OCI-M2 (cell line): Measurements from ENCODE around the gene FOXC1.

Experiments used
- DNase-seq: peaks from one replicate; lab custom pipeline; 2025; ENCODE audit not compliant: unreplicated experiment; lab: John Stamatoyannopoulos, UW

FOXC1 gene

GRCh38 chr6:1609648-1610496, at the start of gene FOXC1:
FOXC1 (plus strand) TSS chr6:1609915; CDS start chr6:1610446, 531 bp downstream.
- peak; percentile 55 for DNase-seq

- DNase-seq = no peak
Measured at GRCh38 chr6:1560281-1561058, 49.2 kb upstream of the FOXC1 start.

- no peak for DNase-seq
Measured at GRCh38 chr6:1561355-1561754, 48.4 kb upstream of the FOXC1 start.

GRCh38 chr6:1562171-1562955, 47.4 kb upstream of the FOXC1 start:
- DNase-seq = no peak

GRCh38 chr6:1569377-1569776, 40.3 kb upstream of the FOXC1 start:
- DNase-seq = no peak

GRCh38 chr6:1570848-1571247, 38.9 kb upstream of the FOXC1 start:
- DNase-seq = no peak

- no peak for DNase-seq
Measured at GRCh38 chr6:1572892-1573291, 36.8 kb upstream of the FOXC1 start.

- no peak for DNase-seq
Measured at GRCh38 chr6:1574083-1574761, 35.5 kb upstream of the FOXC1 start.

- DNase-seq = no peak
Measured at GRCh38 chr6:1574890-1575209, 34.9 kb upstream of the FOXC1 start.

GRCh38 chr6:1575210-1576041, 34.3 kb upstream of the FOXC1 start:
- DNase-seq = no peak

GRCh38 chr6:1576166-1576565, 33.5 kb upstream of the FOXC1 start:
- DNase-seq = no peak

GRCh38 chr6:1576711-1577110, 33.0 kb upstream of the FOXC1 start:
- no peak for DNase-seq

- DNase-seq = no peak
Measured at GRCh38 chr6:1577146-1577680, 32.5 kb upstream of the FOXC1 start.

- DNase-seq = no peak
Measured at GRCh38 chr6:1577896-1578745, 31.6 kb upstream of the FOXC1 start.

GRCh38 chr6:1579096-1579495, 30.6 kb upstream of the FOXC1 start:
- DNase-seq = no peak

- no peak for DNase-seq
Measured at GRCh38 chr6:1580109-1580508, 29.6 kb upstream of the FOXC1 start.

GRCh38 chr6:1580585-1580984, 29.1 kb upstream of the FOXC1 start:
- no peak for DNase-seq

- DNase-seq = no peak
Measured at GRCh38 chr6:1581120-1581991, 28.4 kb upstream of the FOXC1 start.
